ENCODE data around the gene LRRC8C.
"Not testable (repeated sequence)": the region's sequence is repeated elsewhere in the genome, so short reads cannot be mapped to it uniquely, and the experiment has no call there.

Gene LRRC8C

GRCh38 chr1:89632657-89633247, at the start of gene LRRC8C:
Gene LRRC8C (plus strand): TSS chr1:89633120. CDS start chr1:89686474, 53,354 bp downstream.
- no peak for FAIRE-seq

- FAIRE-seq, result no peak
Measured at GRCh38 chr1:89584211-89584610, 48.7 kb upstream of the LRRC8C start.

GRCh38 chr1:89584781-89585180, 48.1 kb upstream of the LRRC8C start:
- no peak for FAIRE-seq

- FAIRE-seq, result no peak
Measured at GRCh38 chr1:89587729-89588161, 45.2 kb upstream of the LRRC8C start.

GRCh38 chr1:89588480-89588879, 44.4 kb upstream of the LRRC8C start:
- FAIRE-seq, result no peak

GRCh38 chr1:89589515-89589914, 43.4 kb upstream of the LRRC8C start:
- FAIRE-seq, result no peak

- no peak for FAIRE-seq
Measured at GRCh38 chr1:89590341-89591080, 42.4 kb upstream of the LRRC8C start.

GRCh38 chr1:89592861-89593302, 40.0 kb upstream of the LRRC8C start:
- not testable (repeated sequence) for FAIRE-seq

GRCh38 chr1:89594096-89594740, 38.7 kb upstream of the LRRC8C start:
- FAIRE-seq, result no peak

- no peak for FAIRE-seq
Measured at GRCh38 chr1:89596698-89597097, 36.2 kb upstream of the LRRC8C start.

- FAIRE-seq, result no peak
Measured at GRCh38 chr1:89598450-89599331, 34.2 kb upstream of the LRRC8C start.

GRCh38 chr1:89599332-89599630, 33.6 kb upstream of the LRRC8C start:
- FAIRE-seq, result no peak

- FAIRE-seq, result no peak
Measured at GRCh38 chr1:89600451-89601224, 32.3 kb upstream of the LRRC8C start.

- FAIRE-seq, result no peak
Measured at GRCh38 chr1:89602871-89603404, 30.0 kb upstream of the LRRC8C start.

- no peak for FAIRE-seq
Measured at GRCh38 chr1:89603651-89604413, 29.1 kb upstream of the LRRC8C start.

GRCh38 chr1:89604414-89604735, 28.5 kb upstream of the LRRC8C start:
- no peak for FAIRE-seq

- FAIRE-seq, result no peak
Measured at GRCh38 chr1:89605692-89606091, 27.2 kb upstream of the LRRC8C start.

GRCh38 chr1:89606227-89606980, 26.5 kb upstream of the LRRC8C start:
- FAIRE-seq, result no peak

GRCh38 chr1:89607156-89607555, 25.8 kb upstream of the LRRC8C start:
- no peak for FAIRE-seq

GRCh38 chr1:89607586-89608318, 25.2 kb upstream of the LRRC8C start:
- FAIRE-seq, result no peak

Data from colon (tissue), 2 donors.